Choroid plexus epithelial cell (primary cell): Measurements from ENCODE around the gene RGS6.

Experiments used
- DNase-seq: peaks from one replicate; pipeline ENCODE4 v3.0.0-alpha.2; 2010; ENCODE audit warnings: low read depth
- H3K4me3 ChIP-seq: 2 replicates; pipeline ENCODE4 v1.5.1; 2011; ENCODE audit warnings: low read depth, mild to moderate bottlenecking, control low read depth, low read length, moderate library complexity
- CTCF ChIP-seq: conservative IDR thresholded peaks from 2 replicates; pipeline ENCODE4 v1.5.1; 2011; ENCODE audit warnings: low read depth, mild to moderate bottlenecking, control low read depth, inconsistent platforms, low read length, moderate library complexity

Gene RGS6

GRCh38 chr14:72432748-72433147, 500.5 kb downstream of the RGS6 start:
- H3K4me3 ChIP-seq = no peak overlapping the region
- DNase-seq = no peak
- TF ChIP-seq CTCF = no peak

GRCh38 chr14:72433511-72433910, 501.3 kb downstream of the RGS6 start:
- DNase-seq = peak; percentile 63
- no peak overlapping the region for H3K4me3 ChIP-seq
- TF ChIP-seq CTCF = no peak

GRCh38 chr14:72434856-72435255, 502.6 kb downstream of the RGS6 start:
- no peak for TF ChIP-seq CTCF
- no peak overlapping the region for H3K4me3 ChIP-seq
- DNase-seq = no peak

GRCh38 chr14:72439707-72440106, 507.5 kb downstream of the RGS6 start:
- no peak for TF ChIP-seq CTCF
- H3K4me3 ChIP-seq = no peak overlapping the region
- DNase-seq = no peak

- no peak for TF ChIP-seq CTCF
- H3K4me3 ChIP-seq = no peak overlapping the region
- DNase-seq = peak; percentile 6
Observed at GRCh38 chr14:72443256-72443655, 511.0 kb downstream of the RGS6 start.

- no peak for DNase-seq
- TF ChIP-seq CTCF = no peak
- no peak overlapping the region for H3K4me3 ChIP-seq
Observed at GRCh38 chr14:72443991-72444441, 511.8 kb downstream of the RGS6 start.

GRCh38 chr14:72444701-72445100, 512.5 kb downstream of the RGS6 start:
- TF ChIP-seq CTCF = no peak

More at GRCh38 chr14:72444701-72445100, 512.5 kb downstream of the RGS6 start:
- DNase-seq = no peak
- H3K4me3 ChIP-seq = no peak overlapping the region
